Left lung (tissue), 10 donors: ENCODE measurements around the gene CCDC171. TPM values are rescaled to one million over a fixed set of nuclear protein-coding genes. Genes with fewer than 3 reads are reported as not detected.

Experiments used
- ATAC-seq: fragments of 200-7000 bp; cut with Tn5 transposase; one replicate; pipeline ENCODE4 v1.9.1; 2020; ENCODE audit warnings: moderate library complexity
- DNase-seq, 4 donors: peaks; one replicate each; pipeline ENCODE4 v3.0.0-alpha.2; 2013 to 2020
- H3K27ac ChIP-seq, 2 donors: fragments of 200-600 bp; sonication (generic) in 1 of 2; one replicate each; pipeline versions ENCODE4 v1.5.0 to v1.8.0; 2020 to 2021
- H3K27me3 ChIP-seq, 2 donors: fragments of 200-600 bp; sonication (generic) in 1 of 2; one replicate each; pipeline versions ENCODE4 v1.5.0 to v1.8.0; 2020 to 2021
- H3K36me3 ChIP-seq, 2 donors: fragments of 200-600 bp; sonication (generic) in 1 of 2; one replicate each; pipeline versions ENCODE4 v1.5.0 to v1.8.0; 2020 to 2021
- H3K4me1 ChIP-seq, 2 donors: fragments of 200-600 bp; one replicate each; pipeline ENCODE4 v1.8.0; 2021
- H3K4me3 ChIP-seq, 2 donors: fragments of 200-600 bp; sonication (generic) in 1 of 2; one replicate each; pipeline versions ENCODE4 v1.5.0 to v1.8.0; 2020 to 2021; ENCODE audit warnings: mild to moderate bottlenecking in 1 of 2
- H3K9me3 ChIP-seq, 2 donors: fragments of 200-600 bp; sonication (generic) in 1 of 2; one replicate each; pipeline versions ENCODE4 v1.5.0 to v1.8.0; 2020 to 2021
- CTCF ChIP-seq, 2 donors: fragments of 200-600 bp; sonication (generic) in 1 of 2; IDR thresholded peaks; one replicate each; pipeline versions ENCODE4 v1.5.0 to v1.8.0; 2021; ENCODE audit warnings: antibody characterized with exemption in 2 of 2
- intact Hi-C, 2 donors: fragments of 100-400 bp; cut with DNase I; formaldehyde crosslinking; loops; one replicate each; pipeline versions ENCODE4 v1.11.2 to v1.14.2; 2022
- polyA plus RNA-seq, 6 donors: library from polyadenylated mRNA; unstranded; fragments of 120-200 nt; gene quantifications; one replicate each; pipeline ENCODE4 v1.2.1, GENCODE V29; 2013; ENCODE audit not compliant: insufficient read length in 6 of 6
- total RNA-seq, 2 donors: library from RNA; stranded (reverse); fragmentation: NEBNext Ultra II Directional; extraction: Animal tissue kit (Norgen Biotek cat#: 25700); gene quantifications; one replicate each; pipeline ENCODE4 v1.2.1, GENCODE V29; 2021
- donor health status: DM: no; HTN: yes; CAD: no.
- donor health status: DM: no; HTN: no; CAD: no.

The CCDC171 gene
- total and polyA plus RNA-seq, 8 donors, result 2.0 to 11.2 (median 10.0) TPM

GRCh38 chr9:15873573-15874177, 320.8 kb downstream of the CCDC171 start:
- H3K4me3 ChIP-seq, result no peak overlapping the region
- peak in 2 of 4 donors; percentile 52 to 70 for DNase-seq
- no peaks in the 10 kb centered on the region for H3K36me3 ChIP-seq
- ATAC-seq, result peak; percentile 69
- peak; percentile 32 to 48 for TF ChIP-seq CTCF (IDR thresholded peaks at IDR 0.05)
- no peaks in the 10 kb centered on the region for H3K9me3 ChIP-seq
- H3K4me1 ChIP-seq, result no peaks in the 10 kb centered on the region
- intact Hi-C loops, result no loop called here
- H3K27me3 ChIP-seq, result no peaks in the 10 kb centered on the region
- H3K27ac ChIP-seq, result no peak overlapping the region

GRCh38 chr9:15882328-15882727, 329.5 kb downstream of the CCDC171 start:
- intact Hi-C loops, result no loop called here
- H3K36me3 ChIP-seq, result no peaks in the 10 kb centered on the region
- no peak overlapping the region for H3K27ac ChIP-seq
- no peak for TF ChIP-seq CTCF (IDR thresholded peaks at IDR 0.05)
- no peaks in the 10 kb centered on the region for H3K4me1 ChIP-seq
- ATAC-seq (no peak), DNase-seq (no peak)
- H3K27me3 ChIP-seq, result no peaks in the 10 kb centered on the region
- H3K4me3 ChIP-seq, result no peak overlapping the region
- no peaks in the 10 kb centered on the region for H3K9me3 ChIP-seq

- H3K4me1 ChIP-seq, result no peaks in the 10 kb centered on the region
- H3K36me3 ChIP-seq, result no peaks in the 10 kb centered on the region
- no peak for DNase-seq
- ATAC-seq, result no peak
- no peak overlapping the region for H3K27ac ChIP-seq
- H3K4me3 ChIP-seq, result no peak overlapping the region
- no peaks in the 10 kb centered on the region for H3K27me3 ChIP-seq
- H3K9me3 ChIP-seq, result no peaks in the 10 kb centered on the region
- intact Hi-C loops, result no loop called here
- no peak for TF ChIP-seq CTCF (IDR thresholded peaks at IDR 0.05)
These were observed 330.0 kb downstream of the CCDC171 start for GRCh38 chr9:15882883-15883282.

- no peak for ATAC-seq
- no peaks in the 10 kb centered on the region for H3K4me1 ChIP-seq
These were observed 332.6 kb downstream of the CCDC171 start for GRCh38 chr9:15885464-15885863.

GRCh38 chr9:15889555-15889954, 336.7 kb downstream of the CCDC171 start:
- Histone ChIP-seq H3K27ac (no peak overlapping the region), H3K4me3 (no peak overlapping the region), H3K9me3 (peaks cover 0 to 11% of the 10 kb centered on the region in 2 donors), H3K4me1 (no peaks in the 10 kb centered on the region), H3K36me3 (no peaks in the 10 kb centered on the region), H3K27me3 (no peaks in the 10 kb centered on the region)
- no peak for DNase-seq
- intact Hi-C loops, result no loop called here
- no peak for TF ChIP-seq CTCF (IDR thresholded peaks at IDR 0.05)
- no peak for ATAC-seq

More at GRCh38 chr9:15885464-15885863, 332.6 kb downstream of the CCDC171 start:
- Histone ChIP-seq H3K27ac (no peak overlapping the region), H3K4me3 (no peak overlapping the region), H3K9me3 (no peaks in the 10 kb centered on the region), H3K36me3 (no peaks in the 10 kb centered on the region), H3K27me3 (no peaks in the 10 kb centered on the region)
- intact Hi-C loops, result no loop called here
- no peak for TF ChIP-seq CTCF (IDR thresholded peaks at IDR 0.05)
- DNase-seq, result no peak
